ENCODE measurements around the gene ILDR1.

GRCh38 chr3:122002611-122003010, 19.4 kb downstream of the ILDR1 start:
- TF ChIP-seq POLR2A (IDR thresholded peaks at IDR 0.05; ENCODE audit: low read depth, low read length) = no peak
- TF ChIP-seq POU2F2 (IDR thresholded peaks at IDR 0.05; ENCODE audit: low read depth, low read length) = no peak
- TF ChIP-seq TAF1 (IDR thresholded peaks at IDR 0.05; ENCODE audit: low read depth, low read length) = no peak
- no peak for TF ChIP-seq POLR2AphosphoS5 (IDR thresholded peaks at IDR 0.05; ENCODE audit: low read depth, low read length)
- no peak for TF ChIP-seq PAX5 (IDR thresholded peaks at IDR 0.05; ENCODE audit: insufficient read depth, low read length, severe bottlenecking)
